Measurements from ENCODE around the gene CHMP4B. TPM values are rescaled to one million over a fixed set of nuclear protein-coding genes. Genes with fewer than 3 reads are reported as not detected.

The CHMP4B gene
- total RNA-seq, 1 experiment from 2014 or later, result 72.5 TPM

- no peak overlapping the region for H3K4me3 Mint-ChIP-seq
- CTCF ChIA-PET, result interaction anchor here (0.5 to 1.7 kb wide), 2 partner anchors 27 to 38 kb away, joined by 4 to 6 read pairs; no protein-coding TSS in a partner anchor
- peaks cover 6% of the 10 kb centered on the region; the same call in 1 of the 2 replicates for H3K9me3 Mint-ChIP-seq
- H3K27me3 Mint-ChIP-seq (ENCODE audit: low read depth), result no peaks in the 10 kb centered on the region
- H3K36me3 Mint-ChIP-seq, result peaks cover 12% of the 10 kb centered on the region
- ATAC-seq, result no peak
- H3K27ac Mint-ChIP-seq, result no peak overlapping the region
- DNase-seq (ENCODE audit: low spot score), result no peak
- TF ChIP-seq CREB1 (CRISPR knock-in tag; IDR thresholded peaks at IDR 0.05) (no peak), KAT7 (CRISPR knock-in tag; IDR thresholded peaks at IDR 0.05; ENCODE audit: borderline replicate concordance) (no peak), ZNF138 (CRISPR knock-in tag; conservative IDR thresholded peaks at IDR 0.05) (no peak), NR1H2 (CRISPR knock-in tag; IDR thresholded peaks at IDR 0.05) (no peak), TEAD4 (CRISPR knock-in tag; IDR thresholded peaks at IDR 0.05) (no peak), RELA (CRISPR knock-in tag; IDR thresholded peaks at IDR 0.05; ENCODE audit: borderline replicate concordance) (no peak), ZNF671 (CRISPR knock-in tag; IDR thresholded peaks at IDR 0.05) (no peak), ZNF512 (CRISPR knock-in tag; IDR thresholded peaks at IDR 0.05; ENCODE audit: borderline replicate concordance) (no peak), OVOL2 (CRISPR knock-in tag; IDR thresholded peaks at IDR 0.05; ENCODE audit: borderline replicate concordance) (no peak), ATF2 (CRISPR knock-in tag; IDR thresholded peaks at IDR 0.05; ENCODE audit: borderline replicate concordance, low read depth) (no peak), ATF1 (CRISPR knock-in tag; IDR thresholded peaks at IDR 0.05) (no peak), HMGA2 (CRISPR knock-in tag; IDR thresholded peaks at IDR 0.05) (no peak), ATF3 (CRISPR knock-in tag; conservative IDR thresholded peaks at IDR 0.05) (no peak)
- TF ChIP-seq, protein P1, sequence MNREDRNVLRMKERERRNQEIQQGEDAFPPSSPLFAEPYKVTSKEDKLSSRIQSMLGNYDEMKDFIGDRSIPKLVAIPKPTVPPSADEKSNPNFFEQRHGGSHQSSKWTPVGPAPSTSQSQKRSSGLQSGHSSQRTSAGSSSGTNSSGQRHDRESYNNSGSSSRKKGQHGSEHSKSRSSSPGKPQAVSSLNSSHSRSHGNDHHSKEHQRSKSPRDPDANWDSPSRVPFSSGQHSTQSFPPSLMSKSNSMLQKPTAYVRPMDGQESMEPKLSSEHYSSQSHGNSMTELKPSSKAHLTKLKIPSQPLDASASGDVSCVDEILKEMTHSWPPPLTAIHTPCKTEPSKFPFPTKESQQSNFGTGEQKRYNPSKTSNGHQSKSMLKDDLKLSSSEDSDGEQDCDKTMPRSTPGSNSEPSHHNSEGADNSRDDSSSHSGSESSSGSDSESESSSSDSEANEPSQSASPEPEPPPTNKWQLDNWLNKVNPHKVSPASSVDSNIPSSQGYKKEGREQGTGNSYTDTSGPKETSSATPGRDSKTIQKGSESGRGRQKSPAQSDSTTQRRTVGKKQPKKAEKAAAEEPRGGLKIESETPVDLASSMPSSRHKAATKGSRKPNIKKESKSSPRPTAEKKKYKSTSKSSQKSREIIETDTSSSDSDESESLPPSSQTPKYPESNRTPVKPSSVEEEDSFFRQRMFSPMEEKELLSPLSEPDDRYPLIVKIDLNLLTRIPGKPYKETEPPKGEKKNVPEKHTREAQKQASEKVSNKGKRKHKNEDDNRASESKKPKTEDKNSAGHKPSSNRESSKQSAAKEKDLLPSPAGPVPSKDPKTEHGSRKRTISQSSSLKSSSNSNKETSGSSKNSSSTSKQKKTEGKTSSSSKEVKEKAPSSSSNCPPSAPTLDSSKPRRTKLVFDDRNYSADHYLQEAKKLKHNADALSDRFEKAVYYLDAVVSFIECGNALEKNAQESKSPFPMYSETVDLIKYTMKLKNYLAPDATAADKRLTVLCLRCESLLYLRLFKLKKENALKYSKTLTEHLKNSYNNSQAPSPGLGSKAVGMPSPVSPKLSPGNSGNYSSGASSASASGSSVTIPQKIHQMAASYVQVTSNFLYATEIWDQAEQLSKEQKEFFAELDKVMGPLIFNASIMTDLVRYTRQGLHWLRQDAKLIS (CRISPR knock-in tag; IDR thresholded peaks at IDR 0.05; ENCODE audit: borderline replicate concordance), result no peak
- TF ChIP-seq, protein P2, sequence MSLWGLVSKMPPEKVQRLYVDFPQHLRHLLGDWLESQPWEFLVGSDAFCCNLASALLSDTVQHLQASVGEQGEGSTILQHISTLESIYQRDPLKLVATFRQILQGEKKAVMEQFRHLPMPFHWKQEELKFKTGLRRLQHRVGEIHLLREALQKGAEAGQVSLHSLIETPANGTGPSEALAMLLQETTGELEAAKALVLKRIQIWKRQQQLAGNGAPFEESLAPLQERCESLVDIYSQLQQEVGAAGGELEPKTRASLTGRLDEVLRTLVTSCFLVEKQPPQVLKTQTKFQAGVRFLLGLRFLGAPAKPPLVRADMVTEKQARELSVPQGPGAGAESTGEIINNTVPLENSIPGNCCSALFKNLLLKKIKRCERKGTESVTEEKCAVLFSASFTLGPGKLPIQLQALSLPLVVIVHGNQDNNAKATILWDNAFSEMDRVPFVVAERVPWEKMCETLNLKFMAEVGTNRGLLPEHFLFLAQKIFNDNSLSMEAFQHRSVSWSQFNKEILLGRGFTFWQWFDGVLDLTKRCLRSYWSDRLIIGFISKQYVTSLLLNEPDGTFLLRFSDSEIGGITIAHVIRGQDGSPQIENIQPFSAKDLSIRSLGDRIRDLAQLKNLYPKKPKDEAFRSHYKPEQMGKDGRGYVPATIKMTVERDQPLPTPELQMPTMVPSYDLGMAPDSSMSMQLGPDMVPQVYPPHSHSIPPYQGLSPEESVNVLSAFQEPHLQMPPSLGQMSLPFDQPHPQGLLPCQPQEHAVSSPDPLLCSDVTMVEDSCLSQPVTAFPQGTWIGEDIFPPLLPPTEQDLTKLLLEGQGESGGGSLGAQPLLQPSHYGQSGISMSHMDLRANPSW (CRISPR knock-in tag; conservative IDR thresholded peaks at IDR 0.05; ENCODE audit: low read depth), result no peak
- TF ChIP-seq, protein P3, sequence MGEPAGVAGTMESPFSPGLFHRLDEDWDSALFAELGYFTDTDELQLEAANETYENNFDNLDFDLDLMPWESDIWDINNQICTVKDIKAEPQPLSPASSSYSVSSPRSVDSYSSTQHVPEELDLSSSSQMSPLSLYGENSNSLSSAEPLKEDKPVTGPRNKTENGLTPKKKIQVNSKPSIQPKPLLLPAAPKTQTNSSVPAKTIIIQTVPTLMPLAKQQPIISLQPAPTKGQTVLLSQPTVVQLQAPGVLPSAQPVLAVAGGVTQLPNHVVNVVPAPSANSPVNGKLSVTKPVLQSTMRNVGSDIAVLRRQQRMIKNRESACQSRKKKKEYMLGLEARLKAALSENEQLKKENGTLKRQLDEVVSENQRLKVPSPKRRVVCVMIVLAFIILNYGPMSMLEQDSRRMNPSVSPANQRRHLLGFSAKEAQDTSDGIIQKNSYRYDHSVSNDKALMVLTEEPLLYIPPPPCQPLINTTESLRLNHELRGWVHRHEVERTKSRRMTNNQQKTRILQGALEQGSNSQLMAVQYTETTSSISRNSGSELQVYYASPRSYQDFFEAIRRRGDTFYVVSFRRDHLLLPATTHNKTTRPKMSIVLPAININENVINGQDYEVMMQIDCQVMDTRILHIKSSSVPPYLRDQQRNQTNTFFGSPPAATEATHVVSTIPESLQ (CRISPR knock-in tag; IDR thresholded peaks at IDR 0.05), result no peak
- peaks cover 59% of the 10 kb centered on the region for H3K4me1 Mint-ChIP-seq
- POLR2A ChIA-PET, result interaction anchor here (0.8 kb wide), 1 partner anchor 9 kb away, joined by 3 read pairs; no protein-coding TSS in a partner anchor
These were observed 25.1 kb downstream of the CHMP4B start for GRCh38 chr20:33836277-33836676.
